Kidney epithelial cell (primary cell): ENCODE data around the gene MED8. TPM values are rescaled to one million over a fixed set of nuclear protein-coding genes. Genes with fewer than 3 reads are reported as not detected.

ENCODE experiments used
- DNase-seq: peaks from one replicate; pipeline ENCODE4 v3.0.0-alpha.2; 2010; ENCODE audit warnings: low read depth
- H3K27me3 ChIP-seq: 2 replicates; pipeline ENCODE4 v1.6.0; 2011; ENCODE audit warnings: low read length; ENCODE audit not compliant: control insufficient read depth, insufficient read depth
- H3K36me3 ChIP-seq: 2 replicates; pipeline ENCODE4 v1.5.1; 2011; ENCODE audit warnings: low read length; ENCODE audit not compliant: control insufficient read depth, insufficient read depth
- H3K4me3 ChIP-seq: 2 replicates; pipeline ENCODE4 v1.5.1; 2011; ENCODE audit warnings: low read depth, mild to moderate bottlenecking, control low read depth, low read length
- CTCF ChIP-seq: IDR thresholded peaks from 2 replicates; pipeline ENCODE4 v1.5.1; 2011; ENCODE audit warnings: mild to moderate bottlenecking, moderate library complexity, low read length, control low read depth, inconsistent platforms; ENCODE audit not compliant: insufficient read depth, poor library complexity, severe bottlenecking
- total RNA-seq: library from RNA; depleted of rRNA; stranded (reverse); fragments of >200 nt; gene quantifications from 2 replicates; pipeline ENCODE4 v1.2.3, GENCODE V29; 2015

MED8 gene
- total RNA-seq, 1 donor from 2014 or later = 44.5 TPM

DNA sequence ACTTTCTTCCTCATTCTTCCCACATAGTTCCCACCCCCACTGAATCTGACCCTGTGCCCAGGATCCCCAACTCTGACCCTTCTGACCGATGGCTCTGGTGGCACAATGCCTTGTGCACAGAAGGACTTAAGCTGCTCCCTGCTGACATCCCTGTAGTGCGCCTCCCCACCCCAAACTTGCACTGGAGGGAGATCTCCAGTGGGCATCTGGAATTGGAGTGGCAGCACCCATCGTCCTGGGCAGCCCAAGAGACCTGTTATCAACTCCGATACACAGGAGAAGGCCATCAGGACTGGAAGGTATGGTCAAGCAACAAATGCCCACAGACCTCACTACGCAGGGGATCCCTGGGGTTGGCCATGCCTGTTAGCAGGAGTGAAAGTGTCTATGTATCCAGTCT is 43.0 kb downstream of the MED8 start:
- DNase-seq = no peak
- H3K36me3 ChIP-seq = no peaks in the 10 kb centered on the region
- no peak for TF ChIP-seq CTCF
- H3K27me3 ChIP-seq = no peaks in the 10 kb centered on the region
- H3K4me3 ChIP-seq = no peak overlapping the region

DNA sequence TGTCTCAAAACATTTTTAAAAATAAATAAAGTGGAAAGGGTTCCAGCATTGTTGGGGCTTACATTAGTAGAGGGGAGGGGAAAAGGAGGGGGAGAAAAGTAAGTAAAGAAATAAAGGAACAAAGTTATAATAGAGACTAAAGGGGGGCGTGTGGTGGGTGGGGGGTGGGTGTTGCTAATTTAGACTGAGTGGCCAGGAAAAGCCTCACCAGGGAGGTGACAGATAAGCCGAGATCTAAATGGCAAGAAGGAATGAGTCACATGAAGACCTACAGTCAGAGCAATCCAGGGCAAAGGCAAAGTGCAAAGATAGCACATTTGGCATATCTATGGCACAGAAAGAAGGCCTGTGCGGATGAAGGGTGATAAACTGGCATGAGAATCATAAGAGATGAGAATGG is 44.5 kb downstream of the MED8 start:
- H3K27me3 ChIP-seq = no peaks in the 10 kb centered on the region
- no peak for DNase-seq
- H3K36me3 ChIP-seq = no peaks in the 10 kb centered on the region
- TF ChIP-seq CTCF = no peak
- H3K4me3 ChIP-seq = no peak overlapping the region

GRCh38 chr1:43344267-43344850 is 45.2 kb downstream of the MED8 start:
- DNase-seq = no peak
- Histone ChIP-seq H3K4me3 (no peak overlapping the region), H3K36me3 (no peaks in the 10 kb centered on the region), H3K27me3 (no peaks in the 10 kb centered on the region)
- TF ChIP-seq CTCF = no peak

GRCh38 chr1:43340559-43340958 is 49.0 kb downstream of the MED8 start:
- Histone ChIP-seq H3K36me3 (no peaks in the 10 kb centered on the region), H3K4me3 (no peak overlapping the region), H3K27me3 (no peaks in the 10 kb centered on the region)
- TF ChIP-seq CTCF = no peak
- no peak for DNase-seq

GRCh38 chr1:43339584-43340232 is 49.9 kb downstream of the MED8 start:
- Histone ChIP-seq H3K27me3 (no peaks in the 10 kb centered on the region), H3K36me3 (no peaks in the 10 kb centered on the region), H3K4me3 (no peak overlapping the region)
- TF ChIP-seq CTCF = no peak
- no peak for DNase-seq

DNA sequence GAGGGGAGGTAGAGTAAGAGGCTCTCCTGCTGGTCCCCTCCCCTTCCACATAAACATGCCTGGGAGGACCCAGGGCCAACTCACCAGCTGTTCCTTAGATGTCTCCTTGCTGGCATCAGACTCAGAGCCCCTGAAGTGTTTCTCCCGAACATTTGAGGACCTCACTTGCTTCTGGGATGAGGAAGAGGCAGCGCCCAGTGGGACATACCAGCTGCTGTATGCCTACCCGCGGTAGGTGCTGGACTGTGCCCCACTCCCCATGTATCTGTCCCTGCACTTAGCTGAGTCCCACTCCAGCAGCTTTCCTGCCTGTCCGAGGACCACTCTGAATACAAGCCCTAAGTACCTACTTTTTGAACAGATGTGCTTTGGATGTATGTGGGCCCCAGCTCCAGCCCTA is 51.6 kb downstream of the MED8 start:
- no peak for DNase-seq
- no peak for TF ChIP-seq CTCF
- H3K4me3 ChIP-seq = no peak overlapping the region
- no peaks in the 10 kb centered on the region for H3K36me3 ChIP-seq
- no peaks in the 10 kb centered on the region for H3K27me3 ChIP-seq
